CD4-positive, alpha-beta T cell treated with Interleukin-10 for 1 hour (primary cell): ENCODE results near the gene XKR8.

Experiments used
- DNase-seq: peaks from one replicate; pipeline ENCODE4 v3.0.0-alpha.2; 2020

XKR8 gene

GRCh38 chr1:27959792-27960603 lies at the start of gene XKR8:
Gene XKR8, plus strand, starts transcription at chr1:27959973. Its CDS starts 97 bp downstream, at chr1:27960070.
- DNase-seq: peak; percentile 86

- DNase-seq: no peak
Observed at GRCh38 chr1:27912429-27912828, 47.3 kb upstream of the XKR8 start.

GRCh38 chr1:27915082-27915575 lies 44.6 kb upstream of the XKR8 start:
- DNase-seq: no peak

- DNase-seq: no peak
Observed at GRCh38 chr1:27922272-27922671, 37.5 kb upstream of the XKR8 start.

GRCh38 chr1:27928216-27928954 lies 31.4 kb upstream of the XKR8 start:
- no peak for DNase-seq

GRCh38 chr1:27931184-27931583 lies 28.6 kb upstream of the XKR8 start:
- no peak for DNase-seq

GRCh38 chr1:27931759-27932158 lies 28.0 kb upstream of the XKR8 start:
- no peak for DNase-seq

GRCh38 chr1:27934818-27935549 lies 24.8 kb upstream of the XKR8 start, which contains the start of gene SMPDL3B:
Gene SMPDL3B, plus strand, starts transcription at chr1:27935000. Its CDS starts 184 bp downstream, at chr1:27935184.
- no peak for DNase-seq

GRCh38 chr1:27935721-27936120 lies 24.1 kb upstream of the XKR8 start:
- no peak for DNase-seq

GRCh38 chr1:27936370-27936769 lies 23.4 kb upstream of the XKR8 start:
- no peak for DNase-seq

GRCh38 chr1:27937524-27937836 lies 22.3 kb upstream of the XKR8 start:
- DNase-seq: no peak

GRCh38 chr1:27938488-27938887 lies 21.3 kb upstream of the XKR8 start:
- DNase-seq: no peak

GRCh38 chr1:27940297-27940696 lies 19.5 kb upstream of the XKR8 start:
- peak; percentile 83 for DNase-seq

GRCh38 chr1:27940870-27941560 lies 18.8 kb upstream of the XKR8 start:
- no peak for DNase-seq

- no peak for DNase-seq
Observed at GRCh38 chr1:27941671-27942540, 17.9 kb upstream of the XKR8 start.

GRCh38 chr1:27945020-27945419 lies 14.8 kb upstream of the XKR8 start:
- DNase-seq: no peak

- no peak for DNase-seq
Observed at GRCh38 chr1:27949027-27949426, 10.7 kb upstream of the XKR8 start.

GRCh38 chr1:27951396-27951795 lies 8.4 kb upstream of the XKR8 start:
- no peak for DNase-seq

- no peak for DNase-seq
Observed at GRCh38 chr1:27952147-27952546, 7.6 kb upstream of the XKR8 start.

GRCh38 chr1:27954186-27954585 lies 5.6 kb upstream of the XKR8 start:
- DNase-seq: no peak

GRCh38 chr1:27955076-27955475 lies 4.7 kb upstream of the XKR8 start:
- no peak for DNase-seq

- DNase-seq: no peak
Observed at GRCh38 chr1:27956761-27957160, 3.0 kb upstream of the XKR8 start.
